MCF 10A (cell line): ENCODE data around the gene AFTPH. TPM values are rescaled to one million over a fixed set of nuclear protein-coding genes. Genes with fewer than 3 reads are reported as not detected.

Source experiments
- BruUV-seq: library from RNA; stranded (reverse); fragments of 400-500 nt; replicated peaks from 2 replicates; lab custom pipeline; 2021; lab: Mats Ljungman, UMichigan
- CTCF ChIA-PET: fragments of 300-600 bp; sonication (Branson Sonifier 250); formaldehyde crosslinking; extraction: SDS; loops from one replicate; lab custom pipeline; 2021; ENCODE audit warnings: antibody characterized with exemption, inconsistent platforms; lab: Yijun Ruan, JAX
- POLR2A ChIA-PET: fragments of 300-600, 350-650 bp; sonication (Branson Sonifier 250); formaldehyde crosslinking; extraction: SDS; loops from one replicate; lab custom pipeline; 2020; ENCODE audit warnings: antibody characterized with exemption, inconsistent platforms; lab: Yijun Ruan, JAX
- DNase-seq: peaks from one replicate; pipeline ENCODE4 v3.0.0-alpha.2; 2018; ENCODE audit not compliant: unreplicated experiment
- H3K27ac Mint-ChIP-seq: one replicate; pipeline ENCODE4 v1.8.0; 2022; ENCODE audit warnings: mild to moderate bottlenecking, low read depth, mixed read lengths; ENCODE audit not compliant: unreplicated experiment
- H3K27me3 Mint-ChIP-seq: one replicate; pipeline ENCODE4 v1.8.0; 2022; ENCODE audit warnings: mixed read lengths; ENCODE audit not compliant: insufficient read depth, unreplicated experiment
- H3K36me3 Mint-ChIP-seq: one replicate; pipeline ENCODE4 v1.8.0; 2022; ENCODE audit warnings: mild to moderate bottlenecking, moderate library complexity, mixed read lengths; ENCODE audit not compliant: insufficient read depth, unreplicated experiment
- H3K4me1 Mint-ChIP-seq: one replicate; pipeline ENCODE4 v1.8.0; 2022; ENCODE audit warnings: mixed read lengths; ENCODE audit not compliant: insufficient read depth, unreplicated experiment
- H3K4me3 Mint-ChIP-seq: one replicate; pipeline ENCODE4 v1.8.0; 2022; ENCODE audit warnings: mild to moderate bottlenecking, moderate library complexity, mixed read lengths; ENCODE audit not compliant: unreplicated experiment
- H3K9me3 Mint-ChIP-seq: one replicate; pipeline ENCODE4 v1.8.0; 2022; ENCODE audit warnings: mixed read lengths; ENCODE audit not compliant: unreplicated experiment
- intact Hi-C: fragments of 100-400 bp; cut with micrococcal nuclease; formaldehyde crosslinking; loops from 2 replicates; pipeline ENCODE4 v1.14.1; 2022
- total RNA-seq: library from RNA; stranded (reverse); gene quantifications from 2 replicates; pipeline ENCODE4 v1.2.3, GENCODE V29; 2022
- TF ChIP-seq, protein P1 (sequence below): fragments of 200-600 bp; IDR thresholded peaks from one replicate; pipeline ENCODE4 v1.8.0; 2022; ENCODE audit warnings: antibody characterized with exemption, mild to moderate bottlenecking; ENCODE audit not compliant: unreplicated experiment

Gene AFTPH
- total RNA-seq, 1 experiment from 2014 or later, result 24.7 TPM

GRCh38 chr2:64565949-64566710 lies 42.0 kb downstream of the AFTPH start:
- Mint-ChIP-seq H3K27me3 (no peaks in the 10 kb centered on the region), H3K4me1 (peaks cover 9% of the 10 kb centered on the region), H3K27ac (peak overlapping the region; percentile 43), H3K9me3 (no peaks in the 10 kb centered on the region), H3K36me3 (peaks cover 14% of the 10 kb centered on the region), H3K4me3 (no peak overlapping the region)
- TF ChIP-seq, protein P1, sequence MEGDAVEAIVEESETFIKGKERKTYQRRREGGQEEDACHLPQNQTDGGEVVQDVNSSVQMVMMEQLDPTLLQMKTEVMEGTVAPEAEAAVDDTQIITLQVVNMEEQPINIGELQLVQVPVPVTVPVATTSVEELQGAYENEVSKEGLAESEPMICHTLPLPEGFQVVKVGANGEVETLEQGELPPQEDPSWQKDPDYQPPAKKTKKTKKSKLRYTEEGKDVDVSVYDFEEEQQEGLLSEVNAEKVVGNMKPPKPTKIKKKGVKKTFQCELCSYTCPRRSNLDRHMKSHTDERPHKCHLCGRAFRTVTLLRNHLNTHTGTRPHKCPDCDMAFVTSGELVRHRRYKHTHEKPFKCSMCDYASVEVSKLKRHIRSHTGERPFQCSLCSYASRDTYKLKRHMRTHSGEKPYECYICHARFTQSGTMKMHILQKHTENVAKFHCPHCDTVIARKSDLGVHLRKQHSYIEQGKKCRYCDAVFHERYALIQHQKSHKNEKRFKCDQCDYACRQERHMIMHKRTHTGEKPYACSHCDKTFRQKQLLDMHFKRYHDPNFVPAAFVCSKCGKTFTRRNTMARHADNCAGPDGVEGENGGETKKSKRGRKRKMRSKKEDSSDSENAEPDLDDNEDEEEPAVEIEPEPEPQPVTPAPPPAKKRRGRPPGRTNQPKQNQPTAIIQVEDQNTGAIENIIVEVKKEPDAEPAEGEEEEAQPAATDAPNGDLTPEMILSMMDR, result no peak
- ChIA-PET POLR2A (interaction anchor here (2.6 kb wide), 1 partner anchor 42 kb away, joined by 15 read pairs; the partner anchor contains the start of gene AFTPH), CTCF (interaction anchor here (1.9 kb wide), 1 partner anchor 24 kb away, joined by 5 read pairs; no protein-coding TSS in a partner anchor)
- BruUV-seq, result no TSS peak
- no peak for DNase-seq
- intact Hi-C loops, result no loop called here

DNA sequence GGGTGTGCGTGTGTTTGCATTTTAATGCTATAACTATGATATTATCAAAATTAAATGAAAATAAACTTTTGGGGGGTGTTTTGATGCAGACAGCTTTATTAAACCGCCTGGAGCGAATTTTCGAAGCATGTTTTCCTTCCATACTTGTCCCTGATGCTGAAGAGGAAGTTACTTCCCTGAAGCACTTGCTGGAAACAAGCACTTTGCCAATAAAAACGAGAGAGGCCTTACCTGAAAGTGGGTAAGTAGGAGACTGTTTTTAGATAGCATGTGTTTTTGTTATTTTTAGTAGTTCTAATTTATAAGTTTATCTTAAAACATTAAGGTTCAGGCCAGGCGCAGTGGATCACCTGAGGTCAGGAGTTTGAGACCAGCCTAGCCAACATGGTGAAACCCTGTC lies 43.3 kb downstream of the AFTPH start:
- CTCF ChIA-PET, result interaction anchor here (1.0 to 1.9 kb wide), 6 partner anchors 13 to 466 kb away, joined by 4 to 10 read pairs (median 6); no protein-coding TSS in a partner anchor
- no TSS peak for BruUV-seq

GRCh38 chr2:64568836-64569235 lies 44.7 kb downstream of the AFTPH start:
- no peaks in the 10 kb centered on the region for H3K9me3 Mint-ChIP-seq
- TF ChIP-seq, protein P1, result no peak
- no peak overlapping the region for H3K4me3 Mint-ChIP-seq
- ChIA-PET CTCF (interaction anchor here (0.7 to 1.4 kb wide), 7 partner anchors 9 to 304 kb away, joined by 3 to 8 read pairs (median 4); no protein-coding TSS in a partner anchor), POLR2A (interaction anchor here (1.6 kb wide), 1 partner anchor 46 kb away, joined by 5 read pairs; no protein-coding TSS in a partner anchor)
- H3K36me3 Mint-ChIP-seq, result peaks cover 41% of the 10 kb centered on the region
- no peaks in the 10 kb centered on the region for H3K27me3 Mint-ChIP-seq
- no peak overlapping the region for H3K27ac Mint-ChIP-seq
- no peak for DNase-seq
- H3K4me1 Mint-ChIP-seq, result peaks cover 9% of the 10 kb centered on the region
- no TSS peak for BruUV-seq
- intact Hi-C loops, result no loop called here

More for the DNA sequence above, 43.3 kb downstream of the AFTPH start:
- DNase-seq, result no peak
- H3K27ac Mint-ChIP-seq, result no peak overlapping the region
- POLR2A ChIA-PET, result interaction anchor here (2.6 kb wide), 1 partner anchor 43 kb away, joined by 15 read pairs; the partner anchor contains the start of gene AFTPH
- TF ChIP-seq, protein P1, result no peak
- H3K4me3 Mint-ChIP-seq, result no peak overlapping the region
- no peaks in the 10 kb centered on the region for H3K27me3 Mint-ChIP-seq
- H3K4me1 Mint-ChIP-seq, result peaks cover 9% of the 10 kb centered on the region
- intact Hi-C loops, result no loop called here
- H3K9me3 Mint-ChIP-seq, result no peaks in the 10 kb centered on the region
- H3K36me3 Mint-ChIP-seq, result peaks cover 28% of the 10 kb centered on the region

DNA sequence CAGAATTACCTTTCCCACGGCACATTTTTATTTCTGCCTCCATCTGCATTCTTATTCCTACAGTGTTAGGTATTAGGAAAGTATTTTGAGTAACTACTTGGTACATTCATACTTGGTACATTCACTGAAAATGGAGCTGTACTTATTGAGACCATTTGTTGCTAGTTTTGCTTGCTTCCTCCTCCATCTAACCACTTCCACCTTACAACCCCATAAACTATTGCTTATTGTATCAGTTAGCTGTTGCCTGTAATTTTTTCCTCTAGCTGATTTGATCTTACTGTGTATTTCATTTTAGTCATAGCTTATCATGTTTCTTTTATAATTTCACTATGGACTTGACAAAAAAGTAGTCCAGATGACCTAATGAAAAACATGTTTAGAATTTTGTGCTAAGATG lies 50.7 kb downstream of the AFTPH start:
- no TSS peak for BruUV-seq
- H3K27me3 Mint-ChIP-seq, result no peaks in the 10 kb centered on the region
- CTCF ChIA-PET, result interaction anchor here (0.7 to 1.1 kb wide), 3 partner anchors 33 to 282 kb away, joined by 3 to 4 read pairs (median 3); no protein-coding TSS in a partner anchor
- no peaks in the 10 kb centered on the region for H3K9me3 Mint-ChIP-seq
- H3K27ac Mint-ChIP-seq, result peak overlapping the region; percentile 52
- DNase-seq, result no peak
- no peaks in the 10 kb centered on the region for H3K4me1 Mint-ChIP-seq
- H3K4me3 Mint-ChIP-seq, result no peak overlapping the region
- H3K36me3 Mint-ChIP-seq, result peaks cover 65% of the 10 kb centered on the region
- TF ChIP-seq, protein P1, result no peak
- intact Hi-C loops, result no loop called here
- POLR2A ChIA-PET, result interaction anchor here (0.6 to 0.8 kb wide), 2 partner anchors 15 to 302 kb away, joined by 3 read pairs; no protein-coding TSS in a partner anchor
